Endothelial cell (in vitro differentiated cells): ENCODE measurements around the gene ZBTB34. TPM values are rescaled to one million over a fixed set of nuclear protein-coding genes. Genes with fewer than 3 reads are reported as not detected.

ENCODE experiments used
- DNase-seq: peaks from one replicate; pipeline ENCODE4 v3.0.0; 2021; ENCODE audit warnings: low spot score
- H3K27ac Mint-ChIP-seq: one replicate; pipeline ENCODE4 v1.8.0; 2021; ENCODE audit warnings: mixed read lengths, inconsistent platforms; ENCODE audit not compliant: unreplicated experiment
- H3K27me3 Mint-ChIP-seq: one replicate; pipeline ENCODE4 v1.8.0; 2021; ENCODE audit warnings: mild to moderate bottlenecking, moderate library complexity, mixed read lengths, inconsistent platforms; ENCODE audit not compliant: unreplicated experiment
- H3K36me3 Mint-ChIP-seq: one replicate; pipeline ENCODE4 v1.8.0; 2021; ENCODE audit warnings: mild to moderate bottlenecking, low read depth, mixed read lengths, inconsistent platforms; ENCODE audit not compliant: unreplicated experiment
- H3K4me1 Mint-ChIP-seq: one replicate; pipeline ENCODE4 v1.8.0; 2021; ENCODE audit warnings: mild to moderate bottlenecking, mixed read lengths, inconsistent platforms; ENCODE audit not compliant: unreplicated experiment
- H3K4me3 Mint-ChIP-seq: one replicate; pipeline ENCODE4 v1.8.0; 2021; ENCODE audit warnings: mild to moderate bottlenecking, mixed read lengths, inconsistent platforms; ENCODE audit not compliant: unreplicated experiment
- H3K9me3 Mint-ChIP-seq: one replicate; pipeline ENCODE4 v1.8.0; 2021; ENCODE audit warnings: mixed read lengths, inconsistent platforms; ENCODE audit not compliant: unreplicated experiment
- total RNA-seq: library from RNA; stranded (reverse); fragmentation: NEBNext Ultra II Directional; extraction: Animal tissue kit (Norgen Biotek cat#: 25700); gene quantifications from one replicate; pipeline ENCODE4 v1.2.1, GENCODE V29; 2021; ENCODE audit not compliant: unreplicated experiment
- TF ChIP-seq, protein P1 (sequence below): fragments of 200-600 bp; sonication (generic); IDR thresholded peaks from one replicate; pipeline ENCODE4 v1.5.0; 2021; ENCODE audit warnings: antibody characterized with exemption; ENCODE audit not compliant: unreplicated experiment

Gene ZBTB34
- total RNA-seq, 1 donor from 2014 or later, result 22.9 TPM

DNA sequence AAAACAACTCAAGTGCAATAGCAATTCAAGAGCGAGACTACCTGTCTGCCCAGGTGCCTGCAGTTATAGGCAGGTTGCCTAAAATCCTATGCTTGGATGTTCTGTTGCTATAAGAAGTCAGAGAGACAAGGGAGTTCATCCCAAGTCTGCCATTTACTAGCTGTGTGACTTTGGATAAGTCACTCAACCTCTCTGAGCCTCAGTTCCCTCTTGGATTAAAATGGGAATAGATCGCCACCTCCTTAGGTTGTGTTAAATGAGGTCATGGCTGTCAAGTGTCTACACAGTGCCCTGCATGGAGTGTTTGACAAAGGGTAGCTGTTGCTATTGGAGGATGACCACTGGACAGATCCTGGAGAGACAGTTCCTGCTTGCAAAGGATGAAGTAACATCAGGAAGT is 1.3 kb upstream of the ZBTB34 start:
- Mint-ChIP-seq H3K4me3 (peak overlapping the region; percentile 86), H3K9me3 (no peaks in the 10 kb centered on the region), H3K4me1 (peaks cover 27% of the 10 kb centered on the region), H3K27me3 (peaks cover 2% of the 10 kb centered on the region), H3K36me3 (peaks cover 14% of the 10 kb centered on the region), H3K27ac (peak overlapping the region; percentile 20)
- TF ChIP-seq, protein P1, sequence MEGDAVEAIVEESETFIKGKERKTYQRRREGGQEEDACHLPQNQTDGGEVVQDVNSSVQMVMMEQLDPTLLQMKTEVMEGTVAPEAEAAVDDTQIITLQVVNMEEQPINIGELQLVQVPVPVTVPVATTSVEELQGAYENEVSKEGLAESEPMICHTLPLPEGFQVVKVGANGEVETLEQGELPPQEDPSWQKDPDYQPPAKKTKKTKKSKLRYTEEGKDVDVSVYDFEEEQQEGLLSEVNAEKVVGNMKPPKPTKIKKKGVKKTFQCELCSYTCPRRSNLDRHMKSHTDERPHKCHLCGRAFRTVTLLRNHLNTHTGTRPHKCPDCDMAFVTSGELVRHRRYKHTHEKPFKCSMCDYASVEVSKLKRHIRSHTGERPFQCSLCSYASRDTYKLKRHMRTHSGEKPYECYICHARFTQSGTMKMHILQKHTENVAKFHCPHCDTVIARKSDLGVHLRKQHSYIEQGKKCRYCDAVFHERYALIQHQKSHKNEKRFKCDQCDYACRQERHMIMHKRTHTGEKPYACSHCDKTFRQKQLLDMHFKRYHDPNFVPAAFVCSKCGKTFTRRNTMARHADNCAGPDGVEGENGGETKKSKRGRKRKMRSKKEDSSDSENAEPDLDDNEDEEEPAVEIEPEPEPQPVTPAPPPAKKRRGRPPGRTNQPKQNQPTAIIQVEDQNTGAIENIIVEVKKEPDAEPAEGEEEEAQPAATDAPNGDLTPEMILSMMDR, result no peak
- no peak for DNase-seq

DNA sequence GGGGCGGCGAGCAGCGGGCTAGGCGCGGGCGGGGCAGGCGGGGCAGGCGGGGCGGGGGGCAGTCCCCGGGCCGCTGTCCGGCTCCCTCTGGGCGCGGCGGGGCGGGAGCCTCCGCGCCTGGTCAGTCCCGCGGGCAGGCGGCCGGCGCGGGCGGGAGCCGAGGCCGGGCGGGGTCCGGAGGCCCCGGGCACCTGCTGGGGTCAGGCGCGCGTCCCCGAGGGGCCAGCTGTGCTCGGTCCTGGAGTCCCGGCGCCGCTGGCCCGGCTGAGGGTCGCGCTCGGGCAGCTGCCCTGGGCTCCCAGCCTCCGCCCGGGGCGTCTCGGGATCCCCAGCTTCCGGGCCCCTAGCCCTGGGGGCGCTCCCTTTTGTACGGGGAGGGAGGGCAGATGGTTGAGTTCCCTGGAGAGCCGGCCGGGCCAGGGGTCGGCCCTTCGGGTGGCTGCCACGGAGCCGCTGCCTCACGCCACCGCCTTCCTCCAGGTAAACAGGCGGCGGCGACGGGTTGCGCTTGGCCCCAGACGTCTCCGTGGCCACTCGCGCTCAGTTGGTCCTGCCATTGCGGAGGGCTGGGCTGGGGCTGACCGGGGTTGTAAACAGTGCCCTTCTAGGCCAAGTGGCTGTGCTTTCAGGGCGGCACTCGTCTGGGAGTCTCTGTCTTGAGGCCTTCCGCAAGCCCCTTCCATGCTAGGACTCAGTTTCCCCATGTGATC is 473 bp downstream of the ZBTB34 start:
- DNase-seq, result peak; percentile 48
- TF ChIP-seq, protein P1, result no peak
- Mint-ChIP-seq H3K27ac (peak overlapping the region; percentile 80), H3K4me1 (peaks cover 35% of the 10 kb centered on the region), H3K4me3 (peak overlapping the region; percentile 97), H3K36me3 (peaks cover 18% of the 10 kb centered on the region), H3K9me3 (no peaks in the 10 kb centered on the region), H3K27me3 (peaks cover 2% of the 10 kb centered on the region)

DNA sequence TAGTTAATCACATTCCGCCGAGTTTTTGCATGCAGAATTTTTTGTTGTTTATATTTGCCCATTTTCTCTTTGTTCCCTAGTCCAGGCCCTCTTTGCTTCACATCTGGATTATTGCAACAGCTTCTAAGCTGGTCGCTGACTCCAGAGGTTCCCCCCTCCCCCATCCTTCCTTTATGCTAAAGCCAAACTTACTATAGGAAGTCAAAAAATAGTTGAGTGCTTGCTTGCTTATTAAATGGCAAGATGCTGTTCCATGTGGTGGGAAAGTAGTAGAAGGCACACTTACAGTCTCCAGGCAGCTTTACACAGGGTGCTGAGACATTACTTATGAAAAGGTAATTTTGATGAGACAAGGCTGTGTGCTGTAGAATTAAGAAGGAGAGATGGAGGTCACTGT is 1.3 kb downstream of the ZBTB34 start:
- peaks cover 2% of the 10 kb centered on the region for H3K27me3 Mint-ChIP-seq
- peak overlapping the region; percentile 97 for H3K4me3 Mint-ChIP-seq
- TF ChIP-seq, protein P1, result no peak
- DNase-seq, result no peak
- peaks cover 23% of the 10 kb centered on the region for H3K36me3 Mint-ChIP-seq
- peaks cover 34% of the 10 kb centered on the region for H3K4me1 Mint-ChIP-seq
- H3K9me3 Mint-ChIP-seq, result no peaks in the 10 kb centered on the region
- peak overlapping the region; percentile 80 for H3K27ac Mint-ChIP-seq

DNA sequence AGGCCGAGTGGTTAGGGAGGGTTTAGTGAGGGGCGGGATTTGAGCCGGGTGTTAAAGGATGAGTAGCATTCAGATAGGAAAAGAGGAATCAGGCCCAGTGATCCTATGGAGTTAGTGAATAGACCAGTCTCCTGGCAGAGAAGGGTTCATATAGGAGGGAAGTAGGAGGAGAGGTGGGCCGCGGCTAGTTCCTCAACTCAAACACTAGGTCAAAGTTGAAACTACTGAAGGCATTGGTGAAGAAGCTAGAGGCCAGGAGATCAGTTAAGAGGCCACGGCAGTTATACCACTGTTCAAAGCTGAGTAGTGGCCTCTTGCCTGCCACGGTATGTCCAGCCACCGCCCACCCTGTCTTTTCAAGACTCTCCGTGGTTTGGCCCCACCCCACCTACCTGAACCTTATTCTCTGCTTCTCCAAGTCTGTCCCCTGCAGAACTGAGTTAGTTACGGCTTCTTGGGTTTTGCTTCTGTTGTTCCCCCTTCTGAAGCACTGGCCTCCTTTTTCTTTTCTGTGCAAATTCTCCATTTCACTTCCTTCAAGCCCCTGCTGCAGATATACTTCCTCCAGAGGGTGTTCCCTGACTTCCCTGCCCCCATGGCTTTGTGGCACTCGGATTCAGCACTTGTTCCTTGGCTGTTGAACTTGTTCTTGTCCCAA is 1.8 kb downstream of the ZBTB34 start:
- peaks cover 23% of the 10 kb centered on the region for H3K36me3 Mint-ChIP-seq
- TF ChIP-seq, protein P1, result no peak

DNA sequence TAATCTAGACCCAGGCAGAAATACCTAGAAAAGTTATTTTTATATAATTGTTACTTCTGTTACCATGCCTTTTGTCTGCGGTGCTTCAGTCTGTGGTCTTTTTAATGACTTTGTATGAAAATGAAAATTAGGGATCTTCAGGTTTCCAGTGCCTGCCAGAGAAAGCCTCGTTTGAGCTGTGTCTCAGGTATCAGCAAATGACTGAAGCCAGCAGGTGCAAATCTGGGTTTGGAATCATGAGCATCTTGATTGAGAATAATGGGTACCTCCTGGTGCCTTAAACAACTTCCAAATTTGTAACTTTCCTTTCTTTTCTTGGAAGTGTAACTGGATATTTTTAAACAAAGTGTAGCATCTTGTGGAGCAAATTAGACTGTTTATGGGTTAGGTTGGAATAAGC is 4.3 kb downstream of the ZBTB34 start:
- H3K27me3 Mint-ChIP-seq, result peaks cover 2% of the 10 kb centered on the region
- H3K27ac Mint-ChIP-seq, result no peak overlapping the region
- peaks cover 24% of the 10 kb centered on the region for H3K36me3 Mint-ChIP-seq
- H3K4me3 Mint-ChIP-seq, result no peak overlapping the region
- no peak for DNase-seq
- H3K9me3 Mint-ChIP-seq, result no peaks in the 10 kb centered on the region
- H3K4me1 Mint-ChIP-seq, result peaks cover 47% of the 10 kb centered on the region
- TF ChIP-seq, protein P1, result no peak

More for the DNA sequence above, 1.8 kb downstream of the ZBTB34 start:
- H3K4me1 Mint-ChIP-seq, result peaks cover 34% of the 10 kb centered on the region
- H3K9me3 Mint-ChIP-seq, result no peaks in the 10 kb centered on the region
- H3K27me3 Mint-ChIP-seq, result peaks cover 2% of the 10 kb centered on the region
- DNase-seq, result no peak
- H3K27ac Mint-ChIP-seq, result peak overlapping the region; percentile 80
- peak overlapping the region; percentile 97 for H3K4me3 Mint-ChIP-seq
